D721Med (cell line): ENCODE data around the gene RIMBP2.

ENCODE experiments used
- DNase-seq: peaks from one replicate; pipeline ENCODE4 v3.0.0; 2011; ENCODE audit warnings: low spot score; ENCODE audit not compliant: insufficient read length
- FAIRE-seq: peaks from 2 replicates; lab custom pipeline; 2011; peaks lifted over from hg19 to GRCh38; lab: Jason Lieb, UNC
- CTCF ChIP-seq: IDR thresholded peaks from 2 replicates; pipeline ENCODE4 v1.5.1; 2012; ENCODE audit warnings: mild to moderate bottlenecking, control low read depth; ENCODE audit not compliant: insufficient read depth; ENCODE audit errors: missing control alignments

The RIMBP2 gene

GRCh38 chr12:130460611-130461446, 255.3 kb downstream of the RIMBP2 start:
- no peak for TF ChIP-seq CTCF
- no peak for FAIRE-seq
- no peak for DNase-seq

GRCh38 chr12:130459916-130460315, 256.2 kb downstream of the RIMBP2 start:
- DNase-seq (no peak), FAIRE-seq (no peak)
- no peak for TF ChIP-seq CTCF

GRCh38 chr12:130458341-130458740, 257.8 kb downstream of the RIMBP2 start:
- FAIRE-seq (no peak), DNase-seq (no peak)
- TF ChIP-seq CTCF: no peak

- FAIRE-seq (no peak), DNase-seq (no peak)
- TF ChIP-seq CTCF: no peak
Observed at GRCh38 chr12:130457215-130457614, 258.9 kb downstream of the RIMBP2 start.

- FAIRE-seq (no peak), DNase-seq (no peak)
- TF ChIP-seq CTCF: no peak
Observed at GRCh38 chr12:130456375-130457199, 259.5 kb downstream of the RIMBP2 start.

GRCh38 chr12:130455161-130455560, 260.9 kb downstream of the RIMBP2 start:
- no peak for DNase-seq
- TF ChIP-seq CTCF: no peak
- no peak for FAIRE-seq
